ENCODE results near the gene COL6A3. TPM values are rescaled to one million over a fixed set of nuclear protein-coding genes. Genes with fewer than 3 reads are reported as not detected.
"Not testable (repeated sequence)": the region's sequence is repeated elsewhere in the genome, so short reads cannot be mapped to it uniquely, and the experiment has no call there.

The COL6A3 gene
- total RNA-seq, 1 donor, result 1,478 TPM

- DNase-seq (ENCODE audit: low read depth), result no peak
- TF ChIP-seq, protein P1, sequence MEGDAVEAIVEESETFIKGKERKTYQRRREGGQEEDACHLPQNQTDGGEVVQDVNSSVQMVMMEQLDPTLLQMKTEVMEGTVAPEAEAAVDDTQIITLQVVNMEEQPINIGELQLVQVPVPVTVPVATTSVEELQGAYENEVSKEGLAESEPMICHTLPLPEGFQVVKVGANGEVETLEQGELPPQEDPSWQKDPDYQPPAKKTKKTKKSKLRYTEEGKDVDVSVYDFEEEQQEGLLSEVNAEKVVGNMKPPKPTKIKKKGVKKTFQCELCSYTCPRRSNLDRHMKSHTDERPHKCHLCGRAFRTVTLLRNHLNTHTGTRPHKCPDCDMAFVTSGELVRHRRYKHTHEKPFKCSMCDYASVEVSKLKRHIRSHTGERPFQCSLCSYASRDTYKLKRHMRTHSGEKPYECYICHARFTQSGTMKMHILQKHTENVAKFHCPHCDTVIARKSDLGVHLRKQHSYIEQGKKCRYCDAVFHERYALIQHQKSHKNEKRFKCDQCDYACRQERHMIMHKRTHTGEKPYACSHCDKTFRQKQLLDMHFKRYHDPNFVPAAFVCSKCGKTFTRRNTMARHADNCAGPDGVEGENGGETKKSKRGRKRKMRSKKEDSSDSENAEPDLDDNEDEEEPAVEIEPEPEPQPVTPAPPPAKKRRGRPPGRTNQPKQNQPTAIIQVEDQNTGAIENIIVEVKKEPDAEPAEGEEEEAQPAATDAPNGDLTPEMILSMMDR (IDR thresholded peaks at IDR 0.05; ENCODE audit: insufficient read depth, low read length), result no peak
- H3K4me3 ChIP-seq (ENCODE audit: low read depth, low read length), result no peak overlapping the region
Measured at GRCh38 chr2:237359894-237360780, 53.8 kb downstream of the COL6A3 start.

- DNase-seq (ENCODE audit: low read depth), result no peak
- TF ChIP-seq, protein P1 (IDR thresholded peaks at IDR 0.05; ENCODE audit: insufficient read depth, low read length), result no peak
- H3K4me3 ChIP-seq (ENCODE audit: low read depth, low read length), result no peak overlapping the region
Measured at GRCh38 chr2:237359518-237359840, 54.5 kb downstream of the COL6A3 start.

- H3K4me3 ChIP-seq (ENCODE audit: low read depth, low read length), result no peak overlapping the region
- DNase-seq (ENCODE audit: low read depth), result no peak
- TF ChIP-seq, protein P1 (IDR thresholded peaks at IDR 0.05; ENCODE audit: insufficient read depth, low read length), result no peak
Measured at GRCh38 chr2:237358721-237359517, 55.0 kb downstream of the COL6A3 start.

- TF ChIP-seq, protein P1 (IDR thresholded peaks at IDR 0.05; ENCODE audit: insufficient read depth, low read length), result no peak
- H3K4me3 ChIP-seq (ENCODE audit: low read depth, low read length), result no peak overlapping the region
- DNase-seq (ENCODE audit: low read depth), result no peak
Measured at GRCh38 chr2:237355701-237356100, 58.3 kb downstream of the COL6A3 start.

GRCh38 chr2:237354892-237355291 lies 59.1 kb downstream of the COL6A3 start:
- no peak overlapping the region for H3K4me3 ChIP-seq (ENCODE audit: low read depth, low read length)
- TF ChIP-seq, protein P1 (IDR thresholded peaks at IDR 0.05; ENCODE audit: insufficient read depth, low read length), result peak; percentile 29
- DNase-seq (ENCODE audit: low read depth), result peak; percentile 94

DNA sequence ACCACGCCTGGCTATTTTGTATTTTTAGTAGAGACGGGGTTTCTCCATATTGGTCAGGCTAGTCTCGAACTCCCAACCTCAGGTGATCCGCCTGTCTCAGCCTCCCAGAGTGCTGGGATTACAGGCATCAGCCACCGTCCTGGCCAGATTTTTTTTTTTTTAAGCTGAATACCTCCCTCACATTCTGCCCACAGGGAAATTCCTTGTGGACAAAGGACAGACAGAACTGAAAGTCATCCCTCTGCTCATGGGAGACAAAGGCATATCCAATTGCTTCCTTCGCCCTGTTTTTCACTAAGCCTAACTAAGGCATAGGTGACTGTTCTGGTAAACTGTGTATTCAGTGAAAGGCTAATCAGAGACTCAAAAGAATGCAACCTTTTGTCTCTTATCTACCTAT lies 59.8 kb downstream of the COL6A3 start:
- not testable (repeated sequence) for DNase-seq (ENCODE audit: low read depth); H3K4me3 ChIP-seq (ENCODE audit: low read depth, low read length)

DNA sequence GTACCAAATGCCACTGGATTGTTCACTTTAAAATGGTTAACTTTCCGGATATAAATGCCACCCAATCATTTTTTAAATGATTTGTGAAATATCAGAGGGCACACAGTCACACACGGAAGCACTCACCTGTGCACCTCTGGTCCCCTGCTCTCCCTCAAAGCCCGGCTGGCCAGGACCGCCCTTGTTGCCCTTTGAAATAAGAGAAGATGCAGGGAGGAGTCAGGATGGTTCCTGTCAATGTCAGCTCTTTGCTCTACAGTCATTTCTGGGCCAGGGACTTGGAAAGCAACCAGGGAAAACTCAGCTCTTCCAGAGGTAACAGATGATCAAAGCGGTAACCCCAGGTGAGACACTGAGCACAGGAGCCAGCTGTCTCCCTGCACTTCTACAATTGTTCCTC lies 60.7 kb downstream of the COL6A3 start:
- no peak overlapping the region for H3K4me3 ChIP-seq (ENCODE audit: low read depth, low read length)
- DNase-seq (ENCODE audit: low read depth), result no peak
- TF ChIP-seq, protein P1 (IDR thresholded peaks at IDR 0.05; ENCODE audit: insufficient read depth, low read length), result no peak

Measured in fibroblast of the aortic adventitia (primary cell).